Amniotic stem cell (primary cell): ENCODE results near the gene TBC1D22A.
"Not testable (repeated sequence)": the region's sequence is repeated elsewhere in the genome, so short reads cannot be mapped to it uniquely, and the experiment has no call there.

ENCODE experiments used
- DNase-seq: peaks from one replicate; lab custom pipeline; 2025; lab: John Stamatoyannopoulos, UW

TBC1D22A gene

DNA sequence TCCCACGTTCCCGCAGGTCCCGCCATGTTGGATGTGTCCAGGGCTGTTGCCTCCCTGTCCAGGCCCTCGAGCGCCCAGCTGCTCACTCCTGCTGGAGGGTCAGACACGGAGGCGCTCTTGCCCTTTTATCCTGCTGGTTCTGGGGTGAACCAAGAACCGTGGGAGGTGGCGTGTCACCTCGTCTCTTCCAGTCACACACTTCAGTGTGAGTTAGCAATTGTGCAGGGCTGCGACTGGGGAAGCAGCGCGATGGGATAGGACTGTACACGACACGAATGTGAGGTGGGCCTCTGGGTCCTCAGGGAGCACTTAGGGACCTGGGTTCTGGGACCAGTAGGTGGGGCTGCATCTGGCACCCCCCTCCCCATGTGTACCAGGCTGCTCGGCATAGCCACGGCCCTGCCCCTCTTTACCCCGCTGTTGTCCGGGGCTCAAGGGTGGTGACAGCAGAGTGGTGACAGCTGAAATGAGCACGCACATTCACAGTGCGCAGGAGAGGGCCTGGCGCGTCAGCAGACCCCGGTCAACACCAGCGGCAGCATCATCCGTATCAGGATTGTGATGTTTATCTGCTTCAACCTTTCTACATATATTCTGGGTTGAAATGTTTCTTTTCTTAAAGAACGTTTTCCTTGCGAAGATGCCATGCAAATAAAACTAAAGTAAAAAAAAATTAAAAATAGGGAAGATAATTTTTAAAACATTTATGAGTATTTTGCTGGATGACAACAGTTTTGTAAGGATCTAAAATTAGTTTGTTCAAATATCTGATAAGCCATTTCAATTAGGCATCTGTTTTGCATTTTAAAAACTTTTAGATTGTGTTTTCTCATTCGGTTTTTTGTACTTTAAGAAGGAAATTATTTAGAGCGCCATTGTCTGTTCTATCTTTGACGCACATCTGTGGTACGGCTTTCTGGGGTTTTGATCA is 210.7 kb downstream of the TBC1D22A start:
- no peak for DNase-seq

DNA sequence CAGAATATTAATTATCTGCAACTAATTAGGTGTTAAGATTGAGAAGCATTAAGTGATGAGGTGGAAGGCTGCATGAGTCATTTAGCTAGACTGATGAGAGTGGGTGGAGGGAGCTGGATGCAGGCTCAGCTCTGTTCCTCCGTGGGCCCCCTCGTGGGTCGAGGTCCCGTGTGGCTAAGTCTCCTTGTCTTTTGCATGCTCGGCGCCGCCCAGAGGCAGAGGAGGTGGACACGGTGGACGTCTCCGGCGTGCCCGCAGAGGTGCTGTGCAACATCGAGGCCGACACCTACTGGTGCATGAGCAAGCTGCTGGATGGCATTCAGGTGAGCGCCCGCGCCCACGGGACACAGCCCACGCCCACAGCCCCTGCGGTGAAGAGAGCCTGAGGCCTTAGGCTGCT is 211.6 kb downstream of the TBC1D22A start:
- no peak for DNase-seq

DNA sequence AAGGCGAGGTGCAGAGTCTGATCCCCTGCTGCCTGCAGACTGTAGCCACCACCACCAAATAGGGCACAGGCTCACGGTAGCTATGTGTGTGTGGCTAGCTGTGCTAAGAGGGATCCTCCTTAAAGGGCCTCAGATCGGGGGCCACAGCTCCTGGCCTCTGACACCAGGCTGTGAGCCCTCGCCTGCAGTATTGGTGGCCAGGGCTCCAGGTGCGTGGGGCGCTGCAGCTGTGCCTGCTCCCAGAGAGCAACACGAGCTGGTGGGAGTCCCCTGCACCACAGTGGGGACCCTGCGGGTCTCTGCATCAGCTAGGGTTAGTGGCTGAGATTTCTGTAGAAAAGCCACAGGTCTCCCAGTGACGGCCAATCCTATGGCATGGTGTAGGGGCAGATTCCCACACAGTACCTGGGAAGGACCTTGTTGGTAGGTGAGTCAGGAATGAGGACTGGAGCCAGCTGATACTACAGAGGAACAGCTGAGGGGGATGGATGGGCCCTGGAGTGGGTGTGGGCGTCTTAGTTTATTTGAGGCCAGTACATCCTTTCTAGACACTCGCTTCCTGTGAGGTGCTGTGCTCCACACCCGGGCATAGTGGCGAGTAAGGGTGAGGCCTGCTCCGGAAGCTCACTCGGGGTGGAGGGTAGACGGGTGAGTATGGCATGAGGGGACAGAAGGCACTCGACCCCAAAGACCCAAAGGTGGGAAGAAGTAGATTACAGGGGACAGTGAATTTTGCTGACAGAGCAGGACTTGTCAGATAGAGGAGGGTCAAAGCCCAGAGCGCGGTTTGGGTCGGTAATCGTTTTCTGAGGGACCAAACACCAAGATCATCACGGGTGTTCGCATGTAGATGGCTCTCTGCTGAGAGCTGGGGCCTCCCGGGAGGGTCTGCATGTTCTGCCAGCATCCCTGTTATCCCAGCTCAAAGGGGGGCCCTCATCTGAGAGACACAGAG is 212.5 kb downstream of the TBC1D22A start:
- DNase-seq: no peak

DNA sequence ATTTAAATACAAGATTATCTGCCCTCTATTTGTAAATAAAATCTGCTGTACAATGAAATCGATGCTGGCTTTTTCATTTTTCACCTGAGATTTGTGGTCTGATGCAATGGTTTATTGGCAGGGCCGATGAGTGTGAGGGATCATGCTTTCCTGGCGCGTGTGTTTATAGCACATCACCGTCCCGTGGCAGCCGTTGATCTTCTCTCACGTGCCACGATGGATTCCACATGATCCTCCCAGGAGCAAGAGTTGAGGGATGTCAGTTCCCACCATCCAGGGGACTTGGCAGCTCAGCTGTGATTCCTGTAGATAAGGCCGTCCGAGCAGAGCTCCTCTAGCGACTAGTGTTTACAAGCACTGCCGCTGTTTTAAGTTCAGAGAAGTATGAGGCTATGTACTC is 213.7 kb downstream of the TBC1D22A start:
- no peak for DNase-seq

DNA sequence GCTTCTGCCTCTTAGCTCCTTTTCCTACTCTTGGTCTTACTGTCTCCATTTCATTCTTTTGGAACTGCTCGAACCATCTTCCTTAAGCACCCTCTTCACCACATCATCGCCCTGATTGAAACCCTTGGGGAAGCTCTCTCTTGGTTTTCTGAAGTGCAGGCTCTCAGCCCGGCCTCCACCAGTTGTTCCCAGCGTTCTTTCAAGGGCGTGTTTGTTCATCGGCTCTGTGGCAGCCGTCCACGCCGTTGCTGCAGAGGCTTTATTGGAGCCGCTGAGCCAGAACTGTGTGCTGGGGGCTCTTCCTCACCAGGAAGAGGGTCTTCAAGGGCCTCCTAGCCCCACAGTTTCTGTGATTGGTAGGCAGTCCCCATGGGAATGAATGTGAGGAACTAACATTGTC is 214.1 kb downstream of the TBC1D22A start:
- no peak for DNase-seq

DNA sequence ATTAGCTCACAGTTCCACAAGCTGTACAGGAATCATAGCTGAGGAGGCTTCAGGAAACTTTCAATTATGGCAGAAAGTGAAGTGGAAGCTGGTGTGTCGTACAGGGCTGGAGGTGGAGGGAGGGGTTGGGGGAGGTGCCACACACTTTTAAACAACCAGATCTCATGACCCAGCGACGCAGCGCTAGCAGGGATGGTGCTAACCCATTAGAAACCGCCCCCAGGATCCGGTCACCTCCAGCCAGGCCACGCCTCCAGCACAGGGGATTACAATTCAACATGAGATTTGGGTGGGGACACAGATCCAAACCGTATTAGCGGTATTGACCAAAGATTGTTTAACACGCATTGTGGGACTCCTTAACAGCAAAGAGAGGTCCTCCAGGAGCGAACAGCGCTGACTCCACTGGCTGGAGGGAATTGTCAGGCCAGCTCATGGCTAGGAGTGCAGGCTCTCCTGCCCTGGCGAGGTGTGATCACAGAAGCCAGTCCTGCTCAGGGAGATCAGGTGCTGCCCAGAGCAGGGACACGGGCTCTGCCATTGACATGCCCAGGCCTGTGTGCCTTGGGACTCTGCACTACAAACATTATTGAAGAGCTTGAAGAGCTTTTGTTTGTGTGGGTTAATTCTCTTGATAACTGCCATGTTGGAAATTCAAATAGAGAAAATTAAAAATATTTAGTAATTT is 215.3 kb downstream of the TBC1D22A start:
- DNase-seq: no peak

DNA sequence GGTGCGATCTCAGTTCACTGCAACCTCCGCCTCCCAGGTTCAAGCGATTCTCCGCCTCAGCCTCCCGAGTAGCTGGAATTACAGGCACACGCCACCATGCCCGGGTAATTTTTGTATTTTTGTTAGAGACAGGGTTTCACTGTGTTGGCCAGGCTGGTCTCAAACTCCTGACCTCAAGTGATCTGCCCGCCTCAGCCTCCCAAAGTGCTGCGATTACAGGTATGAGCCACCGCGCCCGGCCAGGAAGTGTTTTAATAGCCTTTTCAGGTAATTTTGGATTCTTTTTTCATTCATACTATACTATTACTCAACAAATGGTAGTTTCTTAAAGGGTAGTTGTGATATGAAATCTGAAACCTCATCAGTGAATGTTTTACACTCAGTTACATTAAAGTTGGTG is 216.2 kb downstream of the TBC1D22A start:
- not testable (repeated sequence) for DNase-seq

DNA sequence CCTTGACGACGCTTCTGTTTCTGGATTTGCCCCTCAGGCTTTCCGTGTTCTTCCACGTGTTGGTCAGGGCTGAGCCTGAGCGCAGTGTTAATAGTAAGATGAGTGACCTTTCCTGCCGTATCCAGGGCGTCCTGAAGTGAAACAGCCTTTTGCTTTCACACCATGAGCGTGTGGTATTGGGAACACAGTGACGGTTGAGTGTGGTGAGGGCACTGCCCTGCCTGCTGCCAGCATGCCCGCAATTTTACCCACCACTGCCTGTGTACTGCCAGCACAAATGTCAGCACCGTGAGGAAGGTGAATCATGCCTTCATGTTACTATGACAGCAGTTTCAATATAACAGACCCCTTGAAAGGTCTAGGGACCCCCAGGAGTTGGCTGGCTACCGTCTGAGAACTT is 217.1 kb downstream of the TBC1D22A start:
- DNase-seq: no peak

DNA sequence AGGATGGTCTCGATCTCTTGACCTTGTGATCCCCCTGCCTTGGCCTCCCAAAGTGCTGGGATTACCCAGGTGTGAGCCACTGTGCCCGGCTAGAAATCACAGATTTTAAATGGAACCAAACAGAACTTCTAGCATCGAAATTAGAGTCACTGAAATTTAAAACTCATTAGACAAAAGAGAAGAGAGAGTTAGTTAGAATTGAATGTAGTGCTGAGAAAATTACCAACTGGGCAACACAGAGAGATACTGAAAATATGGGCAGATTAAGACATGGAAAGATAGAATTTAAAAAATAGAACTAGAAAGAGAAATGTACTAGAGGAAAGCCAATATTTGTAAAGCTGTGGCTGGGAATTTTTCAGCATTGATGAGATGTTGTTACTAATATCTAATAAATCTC is 217.9 kb downstream of the TBC1D22A start:
- no peak for DNase-seq

DNA sequence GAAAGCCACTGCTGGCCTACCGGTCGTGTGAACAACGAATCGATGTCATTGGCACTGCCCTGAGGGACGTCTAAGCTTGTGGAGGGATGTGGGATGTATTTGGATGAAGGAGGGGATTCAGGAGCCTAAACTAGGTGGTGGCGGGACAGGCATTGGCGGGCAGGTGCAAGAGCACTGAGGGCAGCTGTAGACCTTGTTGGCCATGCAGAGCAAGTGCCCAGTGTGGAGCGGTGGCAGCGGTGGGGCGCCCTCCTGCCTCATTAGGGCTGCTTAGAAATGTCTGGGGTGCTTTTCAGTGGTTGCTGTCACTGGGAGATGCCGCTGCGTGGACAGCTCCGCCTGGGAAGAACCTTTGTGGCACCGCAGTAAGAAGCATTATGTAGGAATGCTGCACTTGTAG is 220.2 kb downstream of the TBC1D22A start:
- DNase-seq: no peak

DNA sequence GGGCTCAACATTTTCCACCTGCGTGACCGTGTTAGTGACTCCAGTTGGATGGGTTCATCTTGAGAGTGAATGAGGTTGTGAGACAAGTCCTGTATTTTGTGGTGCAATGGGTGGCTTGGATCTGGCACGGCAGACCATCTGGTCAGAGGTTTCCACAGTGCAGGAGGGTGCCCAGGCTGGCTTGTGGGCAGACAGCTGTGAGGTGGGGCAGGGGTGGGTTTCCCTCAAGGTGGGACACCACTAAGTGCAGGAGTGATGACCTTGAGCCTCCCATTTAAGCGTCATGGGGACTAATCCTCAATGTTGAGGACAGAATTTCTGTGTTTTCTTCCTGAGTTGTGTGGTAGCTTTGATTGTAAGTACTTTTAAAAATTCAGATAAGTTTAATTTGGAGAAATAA is 220.6 kb downstream of the TBC1D22A start:
- no peak for DNase-seq

DNA sequence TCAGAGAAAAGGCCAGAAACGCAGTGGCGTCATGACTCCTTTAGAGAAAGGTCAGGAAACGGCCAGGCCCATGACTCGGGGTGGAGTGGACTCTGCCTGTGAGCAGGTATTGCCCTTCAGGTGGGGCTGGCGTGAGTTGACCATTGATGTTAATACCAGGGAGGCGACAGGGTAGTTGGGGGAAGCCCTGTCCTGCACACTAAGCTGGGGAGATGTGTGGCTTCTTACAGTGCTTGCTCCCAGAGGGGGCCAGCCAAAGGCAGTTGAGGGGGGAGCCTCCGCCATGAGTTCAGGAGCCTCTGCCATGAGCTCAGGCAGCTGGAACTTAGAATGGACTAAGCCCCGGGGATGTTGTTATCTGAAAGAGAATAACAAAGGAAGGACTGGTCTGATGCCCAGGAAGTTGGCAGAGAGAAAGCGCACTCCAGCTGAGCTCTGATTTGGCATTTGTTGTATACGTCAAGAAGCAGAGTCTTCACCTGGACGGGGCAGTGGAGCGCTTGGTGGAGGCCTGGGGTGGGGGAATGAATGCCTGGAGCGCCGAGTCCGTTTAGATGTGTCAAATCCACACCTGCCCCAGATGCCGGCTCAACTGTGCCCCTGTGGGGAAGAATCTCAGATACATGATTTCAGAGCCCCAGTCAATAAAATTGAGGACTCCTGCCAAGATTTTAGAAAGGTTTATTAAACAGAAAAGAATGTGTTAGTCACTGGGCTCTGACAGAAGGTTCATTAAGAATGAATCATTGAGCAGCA is 222.5 kb downstream of the TBC1D22A start:
- peak; percentile 52 for DNase-seq

DNA sequence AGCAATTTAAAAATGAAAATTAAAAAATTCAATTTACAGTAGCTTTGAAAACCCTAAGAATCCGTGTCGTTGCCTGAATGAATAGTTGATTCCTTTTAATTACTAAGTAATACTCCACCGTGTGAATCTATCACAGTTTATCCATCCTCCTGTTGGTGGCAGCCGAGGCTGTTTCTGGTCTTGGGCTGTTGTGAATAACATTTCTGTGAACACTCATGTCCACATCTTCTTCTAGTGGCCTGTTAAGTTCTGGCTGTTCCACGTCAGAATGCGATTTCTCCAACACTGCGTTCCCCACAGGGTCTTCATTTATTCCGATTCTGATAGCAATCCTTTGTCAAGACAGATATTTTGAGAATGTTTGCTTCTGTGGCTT is 223.0 kb downstream of the TBC1D22A start:
- DNase-seq: no peak

DNA sequence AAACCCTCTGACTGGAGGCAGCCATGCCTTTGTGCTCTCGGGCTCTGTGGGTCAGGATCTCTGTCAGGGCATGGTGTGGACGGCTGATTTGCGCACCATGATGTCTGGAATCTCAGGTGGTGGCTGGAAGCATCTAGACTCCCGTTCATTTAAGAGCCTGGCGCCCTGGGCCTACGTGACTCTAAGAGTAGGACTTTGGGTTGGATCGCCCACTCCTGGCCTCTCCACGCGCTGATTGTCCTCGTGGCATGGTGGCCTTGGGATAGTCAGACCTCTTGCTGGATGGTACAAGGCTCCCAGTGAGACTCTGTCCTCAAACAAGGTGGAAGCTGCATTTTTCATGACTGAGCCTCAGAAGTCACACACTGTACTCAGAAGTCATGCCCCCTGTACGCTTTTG is 224.3 kb downstream of the TBC1D22A start:
- no peak for DNase-seq

DNA sequence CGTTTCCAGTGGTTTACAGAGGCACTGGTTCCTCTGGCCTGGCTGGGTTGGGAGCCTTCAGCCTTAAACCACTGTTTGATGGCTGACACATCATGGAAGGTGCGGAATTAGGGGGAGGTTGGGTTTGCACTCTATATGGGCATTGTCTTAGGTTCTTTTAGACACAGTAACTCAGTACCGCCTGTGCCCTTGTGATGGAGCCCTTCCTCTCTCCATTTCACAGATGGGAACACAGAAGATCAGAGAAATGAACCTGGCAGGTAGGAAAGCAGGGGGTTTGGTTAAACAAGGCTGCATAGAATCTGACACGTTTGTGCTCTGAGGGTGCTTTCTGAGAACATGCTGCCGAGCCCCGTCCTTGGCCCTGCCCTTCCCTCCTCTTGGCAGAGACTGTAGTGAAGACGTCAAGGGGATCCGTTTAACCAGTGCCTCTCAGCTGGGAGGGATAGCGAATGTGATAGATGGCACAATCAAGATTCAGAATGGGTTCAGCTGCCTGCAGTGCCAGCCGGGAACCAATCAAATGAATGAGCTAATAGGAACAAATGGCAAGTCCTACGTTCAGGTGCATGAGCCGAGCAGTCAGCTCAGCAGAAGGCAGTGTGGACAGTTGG is 228.6 kb downstream of the TBC1D22A start:
- no peak for DNase-seq

DNA sequence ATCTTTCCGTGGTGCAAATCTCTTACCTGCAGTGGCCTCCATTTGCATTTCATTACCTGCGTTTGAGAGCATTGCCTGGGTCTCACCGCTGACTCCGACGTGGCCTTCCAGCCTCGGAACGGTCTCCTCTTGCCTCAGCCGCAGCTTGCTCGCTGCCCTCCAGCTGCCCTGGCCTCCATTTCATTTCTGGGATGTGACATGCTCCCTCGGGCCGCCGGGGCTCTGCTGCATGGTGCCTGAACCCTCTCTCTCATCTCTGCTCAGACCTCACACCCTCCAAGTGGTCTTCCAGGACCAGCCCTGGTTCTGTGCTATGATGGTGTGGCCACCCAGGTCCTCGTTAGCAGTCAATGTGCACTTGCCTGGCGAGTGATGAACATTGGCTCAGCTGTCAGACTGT is 229.2 kb downstream of the TBC1D22A start:
- no peak for DNase-seq

DNA sequence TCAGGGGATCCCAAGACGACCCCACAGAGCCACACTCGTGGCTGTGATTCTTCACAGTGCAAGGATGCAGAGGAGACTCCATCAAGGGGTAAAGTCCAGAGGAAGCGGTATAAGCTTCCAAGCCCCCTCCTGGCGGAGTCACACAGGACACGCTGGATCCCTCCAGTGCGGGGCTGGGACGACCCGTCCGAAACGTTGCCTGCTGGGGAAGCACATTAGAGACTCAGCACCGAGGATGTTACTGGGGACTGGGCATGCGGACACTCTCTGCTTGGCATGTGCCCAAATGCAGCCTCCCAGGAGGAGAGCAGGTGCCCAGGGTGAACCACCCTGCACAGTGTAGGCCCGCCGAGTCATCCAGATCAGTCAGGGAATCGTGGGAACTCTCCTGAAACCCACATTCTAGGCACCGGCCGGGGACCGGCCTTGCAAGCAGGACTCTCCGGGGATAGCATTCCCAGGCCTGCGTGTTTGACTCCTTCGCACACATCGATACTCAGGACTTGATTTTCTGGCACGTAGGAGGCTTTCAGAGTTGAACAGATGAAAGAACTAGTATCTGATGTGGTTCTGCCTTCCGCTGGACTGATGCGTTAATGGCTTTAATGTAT is 229.8 kb downstream of the TBC1D22A start:
- DNase-seq: no peak

DNA sequence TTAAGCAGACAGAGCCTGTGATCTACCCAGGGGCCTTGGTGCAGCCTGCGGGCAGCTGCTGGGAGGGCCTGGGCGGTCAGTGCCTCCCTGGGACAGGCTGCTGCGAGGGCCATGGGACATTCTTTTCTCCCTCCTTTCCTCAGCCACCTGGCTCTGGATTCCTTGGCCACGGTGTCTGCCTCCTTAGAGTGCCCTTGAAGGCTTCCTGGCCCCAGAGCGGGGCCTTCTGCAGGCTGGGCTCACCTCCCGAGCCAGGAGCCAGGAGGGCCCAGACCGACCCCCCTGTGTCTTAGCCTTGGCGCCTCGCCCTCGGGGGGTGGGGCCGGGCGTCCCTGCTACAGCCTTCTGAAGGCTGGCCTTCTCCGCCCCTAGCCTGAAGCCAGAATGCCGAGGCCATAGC is 231.2 kb downstream of the TBC1D22A start:
- no peak for DNase-seq

DNA sequence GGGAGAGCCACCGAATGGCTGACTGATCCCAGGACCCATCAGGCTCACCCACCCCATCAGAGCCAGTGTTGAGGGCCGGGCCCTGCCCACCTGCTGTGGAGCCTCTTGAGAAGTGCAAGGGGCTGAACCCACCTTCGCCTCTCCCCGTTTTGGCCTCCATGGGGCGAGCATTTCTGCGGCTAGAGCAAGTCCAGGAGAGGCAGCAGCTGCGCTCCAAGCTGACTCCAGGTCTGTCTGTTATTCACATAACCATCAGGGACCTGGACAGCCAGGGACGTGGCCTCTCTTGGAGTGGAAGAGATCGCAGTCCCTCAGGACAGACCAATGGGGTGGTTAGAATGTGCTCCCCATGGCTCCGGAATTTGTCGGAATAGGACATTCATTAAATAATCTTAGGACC is 231.8 kb downstream of the TBC1D22A start:
- DNase-seq: no peak

DNA sequence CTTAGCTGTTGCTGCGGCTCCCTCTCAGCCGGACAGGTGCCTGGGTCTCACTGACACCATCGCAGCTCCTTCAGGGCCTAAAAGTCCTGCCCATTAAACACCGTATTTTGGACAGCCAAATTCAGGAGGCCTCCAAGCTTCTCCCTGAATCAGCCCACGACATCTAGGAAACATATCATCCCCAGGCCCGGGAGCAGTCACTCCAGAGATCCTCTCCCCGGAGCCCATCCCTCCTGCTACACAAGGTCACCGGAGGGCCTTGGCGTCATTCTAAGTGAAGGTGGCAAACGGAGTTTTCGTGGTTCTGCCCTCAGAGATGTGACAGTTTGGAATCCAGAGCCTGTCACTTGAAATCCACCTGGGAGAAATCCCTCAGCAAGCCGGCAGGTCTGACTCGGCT is 232.5 kb downstream of the TBC1D22A start:
- DNase-seq: no peak
